Natural killer cell treated with Interleukin-12 subunit alpha and Interleukin-12 subunit beta and Interleukin-15 and Interleukin-18, amount 100 ng/mL, for 72 hours (primary cell): Measurements from ENCODE around the gene PSORS1C2. TPM values are rescaled to one million over a fixed set of nuclear protein-coding genes. Genes with fewer than 3 reads are reported as not detected.
A peak's percentile ranks its signal among the peaks of the same experiment; 100 is the strongest.

ENCODE experiments used
- ATAC-seq, 2 donors: fragments of 150-1000 bp; cut with Tn5 transposase in 1 of 2; sonication (Bioruptor Pico), chemical (Tn5 transposase) in 1 of 2; 2 replicates each; pipeline ENCODE4 v1.10.0; 2021
- DNase-seq: peaks from one replicate; pipeline ENCODE4 v3.0.0; 2022; ENCODE audit warnings: low spot score
- H3K27ac Mint-ChIP-seq, 2 donors: 1 replicate in 1 of 2; 2 replicates in 1 of 2; pipeline ENCODE4 v1.8.0; 2022; ENCODE audit warnings: mixed read lengths in 2 of 2, mild to moderate bottlenecking in 1 of 2, moderate library complexity in 1 of 2
- H3K27me3 Mint-ChIP-seq, 2 donors: 1 replicate in 1 of 2; 2 replicates in 1 of 2; pipeline ENCODE4 v1.8.0; 2022; ENCODE audit warnings: mixed read lengths in 2 of 2
- H3K36me3 Mint-ChIP-seq: one replicate; pipeline ENCODE4 v1.8.0; 2022; ENCODE audit warnings: mixed read lengths
- H3K4me1 Mint-ChIP-seq, 2 donors: 1 replicate in 1 of 2; 2 replicates in 1 of 2; pipeline ENCODE4 v1.8.0; 2022; ENCODE audit warnings: low read depth in 2 of 2, mixed read lengths in 2 of 2, mild to moderate bottlenecking in 1 of 2
- H3K4me3 Mint-ChIP-seq: one replicate; pipeline ENCODE4 v1.8.0; 2022; ENCODE audit warnings: mixed read lengths
- H3K9me3 Mint-ChIP-seq: 2 replicates; pipeline ENCODE4 v1.8.0; 2022; ENCODE audit warnings: mixed read lengths
- total RNA-seq, 2 donors: library from RNA; stranded (reverse); gene quantifications; one replicate each; pipeline ENCODE4 v1.2.3, GENCODE V29; 2022

The PSORS1C2 gene
- total RNA-seq, 2 donors from 2014 or later = not detected

DNA sequence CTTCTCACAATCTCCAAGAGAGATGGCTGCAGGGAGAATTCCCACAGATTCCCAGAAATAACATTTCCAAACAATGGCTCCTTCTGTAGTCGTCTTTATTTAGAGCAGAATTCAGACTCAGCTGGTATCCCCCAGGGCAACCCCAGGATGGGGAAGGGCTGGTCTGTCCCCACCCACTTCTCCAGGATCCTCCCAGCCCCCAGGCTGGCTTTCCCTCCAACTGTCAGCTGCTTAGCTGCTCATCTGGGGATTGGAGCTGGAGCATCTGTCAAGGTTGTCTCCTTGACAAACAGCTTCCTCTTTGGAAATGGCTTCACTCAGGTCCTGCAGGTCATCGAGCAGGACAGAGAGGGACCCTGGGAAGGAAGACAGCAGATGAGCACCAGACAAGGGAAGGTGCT is 3.5 kb upstream of the PSORS1C2 start:
- Mint-ChIP-seq H3K4me1 (peaks cover 5% of the 10 kb centered on the region in 2 donors), H3K27ac (no peak overlapping the region), H3K36me3 (no peaks in the 10 kb centered on the region), H3K9me3 (no peaks in the 10 kb centered on the region), H3K27me3 (peaks cover 0 to 4% of the 10 kb centered on the region in 2 donors), H3K4me3 (no peak overlapping the region)
- ATAC-seq (no peak), DNase-seq (no peak)

DNA sequence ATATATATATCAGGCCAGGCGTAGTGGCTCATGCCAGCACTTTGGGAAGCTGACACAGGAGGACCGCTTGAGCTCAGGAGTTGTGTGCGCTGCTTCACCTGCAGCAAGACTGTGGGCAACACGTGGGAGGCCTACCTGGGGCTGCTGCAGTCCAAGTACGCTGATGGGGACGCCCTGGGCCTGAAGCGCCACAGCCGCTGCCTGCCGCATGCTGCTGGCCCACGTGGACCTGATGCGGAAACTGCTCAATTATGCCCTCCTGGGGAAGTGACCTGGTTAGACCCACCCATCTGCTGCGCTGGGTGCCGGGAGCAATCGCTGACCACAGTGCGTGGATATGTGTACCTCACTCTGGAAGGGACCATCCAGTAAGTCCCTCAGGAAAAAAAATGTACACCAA is 1.8 kb upstream of the PSORS1C2 start:
- no peak overlapping the region for H3K27ac Mint-ChIP-seq
- no peak overlapping the region for H3K4me3 Mint-ChIP-seq
- peaks cover 5 to 6% of the 10 kb centered on the region in 2 donors for H3K4me1 Mint-ChIP-seq
- no peaks in the 10 kb centered on the region for H3K9me3 Mint-ChIP-seq
- H3K36me3 Mint-ChIP-seq = no peaks in the 10 kb centered on the region
- peaks cover 0 to 4% of the 10 kb centered on the region in 2 donors for H3K27me3 Mint-ChIP-seq
- DNase-seq = no peak
- ATAC-seq = no peak

DNA sequence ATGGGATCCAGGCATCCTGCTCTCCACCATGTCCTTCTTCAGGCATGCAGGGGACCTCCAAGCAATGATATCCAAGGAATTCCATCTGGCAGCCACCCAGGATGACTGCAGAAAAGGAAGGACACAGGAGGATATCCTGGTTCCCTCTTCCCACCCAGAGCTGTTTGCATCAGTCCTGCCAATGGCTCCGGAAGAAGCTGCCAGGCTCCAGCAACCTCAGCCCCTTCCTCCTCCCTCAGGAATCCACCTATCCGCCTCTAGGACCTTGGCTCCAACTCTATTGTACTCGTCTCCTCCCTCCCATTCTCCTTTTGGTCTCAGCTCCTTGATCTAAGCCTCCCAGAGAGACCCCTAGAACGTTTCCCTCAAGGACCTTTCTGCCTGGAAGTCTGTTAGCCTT is 733 bp upstream of the PSORS1C2 start:
- DNase-seq = no peak
- H3K27ac Mint-ChIP-seq = no peak overlapping the region
- H3K36me3 Mint-ChIP-seq = no peaks in the 10 kb centered on the region
- H3K27me3 Mint-ChIP-seq = peaks cover 0 to 4% of the 10 kb centered on the region in 2 donors
- H3K4me1 Mint-ChIP-seq = peaks cover 5 to 6% of the 10 kb centered on the region in 2 donors
- no peak for ATAC-seq
- H3K4me3 Mint-ChIP-seq = no peak overlapping the region
- no peaks in the 10 kb centered on the region for H3K9me3 Mint-ChIP-seq

DNA sequence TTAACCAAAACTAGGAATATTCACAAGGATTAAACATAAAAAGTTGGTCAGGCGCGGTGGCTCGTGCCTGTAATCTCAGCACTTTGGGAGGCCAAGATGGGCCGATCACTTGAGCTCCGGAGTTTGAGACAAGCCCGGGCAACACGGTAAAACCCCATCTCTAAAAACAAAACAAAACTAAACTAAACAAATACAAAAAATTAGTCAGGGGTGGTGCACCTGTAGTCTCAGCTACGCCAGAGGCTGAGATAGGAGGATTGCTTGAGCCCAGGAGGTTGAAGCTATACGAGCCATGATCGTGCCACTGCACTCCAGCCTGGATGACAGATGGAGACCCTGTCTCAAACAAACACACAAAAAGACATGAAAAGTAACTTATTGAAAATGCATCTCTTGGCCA is 3.2 kb downstream of the PSORS1C2 start:
- Mint-ChIP-seq H3K27me3 (peaks cover 0 to 4% of the 10 kb centered on the region in 2 donors), H3K4me1 (peaks cover 5 to 6% of the 10 kb centered on the region in 2 donors), H3K27ac (no peak overlapping the region), H3K4me3 (no peak overlapping the region), H3K36me3 (no peaks in the 10 kb centered on the region), H3K9me3 (no peaks in the 10 kb centered on the region)
- DNase-seq (no peak), ATAC-seq (no peak)

DNA sequence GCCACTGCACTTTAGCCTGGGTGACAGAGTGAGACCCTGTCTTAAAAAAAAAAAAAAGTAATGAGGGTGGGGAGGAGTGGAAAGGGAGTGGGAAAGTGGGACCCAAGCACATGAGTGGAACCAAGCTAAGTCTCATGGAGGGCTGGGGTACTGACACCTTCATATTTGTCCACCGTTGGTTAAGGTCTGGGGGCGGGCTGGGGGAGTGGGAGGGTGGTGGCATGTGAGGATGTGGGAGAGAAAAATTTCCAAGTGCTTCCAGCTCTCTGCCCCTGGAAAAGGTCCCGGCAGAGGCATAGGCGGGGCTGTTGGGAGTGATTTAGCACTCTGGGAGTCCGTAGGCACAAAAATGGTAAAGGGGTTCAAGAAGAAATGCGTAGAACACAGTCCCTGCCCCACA is 6.1 kb downstream of the PSORS1C2 start:
- DNase-seq = no peak
- H3K4me3 Mint-ChIP-seq = no peak overlapping the region
- H3K9me3 Mint-ChIP-seq = no peaks in the 10 kb centered on the region
- peaks cover 7 to 9% of the 10 kb centered on the region in 2 donors for H3K4me1 Mint-ChIP-seq
- no peak for ATAC-seq
- H3K27me3 Mint-ChIP-seq = peaks cover 5 to 15% of the 10 kb centered on the region in 2 donors
- H3K27ac Mint-ChIP-seq = no peak overlapping the region
- H3K36me3 Mint-ChIP-seq = no peaks in the 10 kb centered on the region

DNA sequence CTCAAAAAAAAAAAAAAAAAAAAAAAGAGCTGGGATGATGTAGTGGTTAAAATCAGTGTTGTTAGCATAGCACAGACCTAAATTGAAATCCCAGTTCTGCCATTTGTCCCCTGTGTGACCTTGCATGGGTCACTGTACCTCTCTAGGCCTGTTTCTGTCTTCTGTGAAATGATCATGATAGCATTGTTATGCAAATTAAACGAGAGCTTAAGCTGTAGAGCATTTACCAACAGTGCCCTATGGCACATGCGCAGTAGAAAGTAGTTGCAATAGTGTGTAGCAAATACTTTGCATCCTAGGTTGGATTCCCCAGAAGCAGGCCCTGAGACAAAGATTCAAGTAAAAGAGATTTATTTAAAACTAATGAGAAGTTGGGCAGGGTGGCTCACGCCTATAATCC is 7.3 kb downstream of the PSORS1C2 start:
- Mint-ChIP-seq H3K27ac (no peak overlapping the region), H3K9me3 (no peaks in the 10 kb centered on the region), H3K27me3 (peaks cover 7 to 15% of the 10 kb centered on the region in 2 donors), H3K4me3 (no peak overlapping the region), H3K36me3 (no peaks in the 10 kb centered on the region), H3K4me1 (peaks cover 4% of the 10 kb centered on the region in 2 donors)
- ATAC-seq (no peak), DNase-seq (no peak)

DNA sequence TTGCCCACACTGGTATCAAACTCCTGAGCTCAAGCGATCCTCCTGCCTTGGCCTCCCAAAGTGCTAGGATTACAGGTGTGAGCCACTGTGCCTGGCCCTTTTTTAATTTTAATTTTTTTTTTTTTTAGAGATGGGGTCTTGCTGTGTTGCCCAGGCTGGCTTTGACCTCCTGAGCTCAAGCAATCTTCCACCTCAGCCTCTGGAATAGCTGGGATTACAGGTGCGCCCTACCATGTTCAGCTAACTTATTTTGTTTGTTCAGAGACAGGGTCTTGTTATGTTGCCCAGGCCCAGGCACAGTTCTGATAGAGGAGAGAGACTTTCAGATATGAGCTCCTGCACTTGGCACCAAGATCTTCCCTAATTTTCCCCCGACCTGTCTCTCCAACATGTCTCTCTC is 8.1 kb downstream of the PSORS1C2 start:
- H3K36me3 Mint-ChIP-seq = no peaks in the 10 kb centered on the region
- H3K27ac Mint-ChIP-seq = no peak overlapping the region
- peaks cover 7 to 15% of the 10 kb centered on the region in 2 donors for H3K27me3 Mint-ChIP-seq
- ATAC-seq (no peak), DNase-seq (no peak)
- no peaks in the 10 kb centered on the region for H3K9me3 Mint-ChIP-seq
- no peak overlapping the region for H3K4me3 Mint-ChIP-seq
- H3K4me1 Mint-ChIP-seq = peaks cover 4% of the 10 kb centered on the region in 2 donors

DNA sequence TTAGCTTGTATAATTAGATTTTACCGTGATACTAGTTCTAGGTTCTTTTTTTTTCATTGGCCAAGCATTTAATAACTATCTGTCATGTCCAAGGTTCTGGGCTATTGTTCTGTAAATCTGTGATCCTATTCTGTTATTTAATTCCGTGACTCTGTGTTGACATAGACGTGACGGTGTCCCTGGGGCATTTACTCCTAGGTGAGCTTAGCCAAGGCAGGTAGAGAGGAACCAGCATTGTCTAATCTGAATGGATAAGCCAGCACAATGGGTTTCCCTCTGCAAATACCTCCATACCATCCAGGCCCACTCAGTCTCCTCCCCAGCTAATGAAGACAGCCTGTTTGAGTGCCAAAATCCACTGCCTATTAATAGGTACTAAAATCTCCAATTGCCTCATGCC is 9.7 kb downstream of the PSORS1C2 start:
- peaks cover 4% of the 10 kb centered on the region in 2 donors for H3K4me1 Mint-ChIP-seq
- no peak overlapping the region for H3K27ac Mint-ChIP-seq
- H3K36me3 Mint-ChIP-seq = no peaks in the 10 kb centered on the region
- H3K27me3 Mint-ChIP-seq = peaks cover 7 to 15% of the 10 kb centered on the region in 2 donors
- H3K9me3 Mint-ChIP-seq = no peaks in the 10 kb centered on the region
- DNase-seq (no peak), ATAC-seq (no peak)
- no peak overlapping the region for H3K4me3 Mint-ChIP-seq

DNA sequence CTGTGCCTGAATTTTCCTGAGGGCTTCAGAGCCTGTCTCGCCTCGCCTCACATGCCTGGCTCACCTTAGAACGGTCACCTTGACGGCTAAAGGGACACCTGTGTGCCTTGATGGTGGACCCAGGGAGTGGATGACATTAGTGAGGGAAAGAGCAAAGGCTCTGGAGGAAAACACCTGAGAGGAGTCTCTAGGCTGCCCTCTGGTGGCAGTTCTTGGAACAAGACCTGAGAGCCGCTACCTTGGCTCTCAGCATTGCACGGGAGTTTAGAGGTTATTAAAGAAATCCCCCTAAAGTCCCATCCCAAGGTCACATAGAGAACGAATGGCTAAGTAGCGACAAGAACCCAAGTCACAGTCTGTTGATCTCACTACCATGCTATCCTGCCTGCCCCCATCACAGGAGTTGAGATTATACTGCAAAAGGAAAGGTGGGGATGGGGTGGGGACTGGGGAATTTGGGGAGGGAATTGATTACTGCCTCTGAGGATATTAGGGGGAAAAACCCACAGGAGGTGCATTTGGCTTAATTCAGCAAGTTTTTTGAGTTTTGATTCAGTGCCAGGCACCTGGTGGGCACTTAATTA is 10.7 kb downstream of the PSORS1C2 start:
- Mint-ChIP-seq H3K4me3 (no peak overlapping the region), H3K36me3 (no peaks in the 10 kb centered on the region), H3K9me3 (no peaks in the 10 kb centered on the region), H3K27me3 (peaks cover 7 to 15% of the 10 kb centered on the region in 2 donors), H3K4me1 (peaks cover 4% of the 10 kb centered on the region in 2 donors), H3K27ac (no peak overlapping the region)
- ATAC-seq (peak in 1 of 2 donors; percentile 63), DNase-seq (no peak)

DNA sequence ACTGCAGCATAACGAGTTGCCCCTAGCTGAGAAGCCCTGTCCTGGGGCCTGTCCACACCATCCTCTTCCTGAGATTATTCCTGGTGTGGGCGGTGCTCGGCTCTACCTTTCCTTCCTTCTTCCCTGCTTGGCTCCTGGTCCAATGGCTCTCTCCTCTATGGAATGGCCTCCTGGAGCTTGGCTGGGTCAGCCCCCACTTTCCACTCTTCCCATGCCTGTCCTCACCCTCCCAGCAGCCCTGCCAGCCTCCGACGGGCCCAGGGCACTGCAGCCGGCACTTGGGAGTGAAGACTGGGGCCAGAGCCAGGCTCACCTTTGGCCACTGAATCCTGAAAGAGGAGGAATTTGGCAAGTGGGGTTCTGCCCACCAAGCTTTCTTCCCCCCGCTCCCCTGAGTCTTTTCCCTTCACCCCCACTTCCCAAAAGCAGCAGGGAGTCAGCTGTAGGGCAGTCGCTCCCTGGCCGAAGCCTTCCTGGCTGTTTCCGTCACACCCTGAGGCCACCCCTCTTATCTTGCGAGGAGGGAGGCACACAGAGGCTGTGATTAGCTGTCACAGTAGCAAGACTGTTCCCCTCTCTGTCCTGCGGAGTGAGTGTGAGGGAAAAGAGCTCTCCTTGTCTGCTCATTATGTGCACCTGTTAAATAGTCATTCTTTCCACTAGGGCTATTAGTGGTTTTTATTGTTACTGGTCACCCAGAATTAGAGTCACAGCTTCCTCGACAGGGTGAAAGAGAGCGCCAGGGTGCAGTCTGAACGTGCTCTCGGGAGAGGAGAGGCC is 12.3 kb downstream of the PSORS1C2 start:
- DNase-seq (no peak), ATAC-seq (no peak)
- Mint-ChIP-seq H3K4me3 (no peak overlapping the region), H3K27me3 (peaks cover 7 to 15% of the 10 kb centered on the region in 2 donors), H3K27ac (no peak overlapping the region), H3K9me3 (no peaks in the 10 kb centered on the region), H3K4me1 (peaks cover 4% of the 10 kb centered on the region in 2 donors), H3K36me3 (no peaks in the 10 kb centered on the region)

DNA sequence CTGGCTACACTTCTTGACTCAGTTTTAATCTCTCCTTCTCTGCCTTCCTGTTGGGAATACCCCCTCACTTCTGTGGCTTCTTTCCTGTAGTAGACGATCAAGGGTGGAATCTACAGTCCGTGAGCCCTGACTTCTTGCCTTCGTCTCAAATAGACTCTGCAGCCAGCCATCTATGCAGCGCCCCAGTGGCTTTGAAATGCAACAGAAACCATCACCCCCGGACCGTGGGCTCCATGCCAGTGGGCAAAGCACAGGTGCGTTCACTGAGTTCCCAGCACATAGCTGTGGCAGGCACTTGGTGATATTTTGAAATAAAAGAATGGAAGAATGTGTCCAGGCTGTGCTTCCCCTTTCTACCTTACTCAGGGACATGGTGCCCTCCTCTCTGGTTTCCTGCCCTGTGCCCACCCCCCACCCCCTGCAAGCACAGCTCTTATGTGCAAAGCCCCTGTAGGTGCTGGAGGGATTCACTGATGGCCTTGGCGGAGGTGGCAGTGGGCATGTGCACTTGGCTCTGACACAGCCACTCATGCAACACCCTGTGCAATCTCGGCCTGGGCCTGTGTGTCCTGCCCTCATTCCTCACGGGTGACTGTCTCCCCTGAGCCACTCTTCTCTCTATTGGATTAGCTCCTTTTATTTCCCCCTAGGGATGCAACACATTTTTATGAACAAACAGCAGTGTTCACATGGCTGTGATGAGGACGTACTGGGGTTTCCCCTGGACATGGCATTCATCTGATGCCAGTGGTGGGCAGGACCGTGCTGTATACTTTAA is 13.1 kb downstream of the PSORS1C2 start:
- ATAC-seq (no peak), DNase-seq (no peak)
- Mint-ChIP-seq H3K36me3 (no peaks in the 10 kb centered on the region), H3K9me3 (no peaks in the 10 kb centered on the region), H3K27ac (no peak overlapping the region), H3K4me3 (no peak overlapping the region), H3K4me1 (peaks cover 4% of the 10 kb centered on the region in 2 donors), H3K27me3 (peaks cover 7 to 15% of the 10 kb centered on the region in 2 donors)

DNA sequence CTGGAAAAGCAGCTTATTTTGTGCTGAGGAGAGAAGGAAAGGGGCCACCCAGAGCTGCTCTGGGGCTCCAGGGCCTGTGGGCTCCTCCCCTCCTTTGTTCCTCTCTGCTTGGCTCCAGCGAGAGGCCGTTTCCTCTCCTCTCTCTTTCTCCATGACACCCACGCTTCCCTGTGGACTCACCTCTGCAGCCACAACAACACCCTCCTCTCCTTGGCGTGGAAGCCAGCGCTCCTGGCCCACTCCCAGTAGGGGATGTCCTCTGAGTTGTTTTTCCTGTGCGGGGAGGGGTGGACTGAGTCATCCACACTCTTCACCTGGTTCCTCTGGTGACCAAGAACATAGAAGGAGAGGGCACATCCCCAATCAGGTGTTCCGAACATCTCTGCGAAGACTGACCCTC is 13.7 kb downstream of the PSORS1C2 start:
- Mint-ChIP-seq H3K36me3 (no peaks in the 10 kb centered on the region), H3K4me1 (peaks cover 4% of the 10 kb centered on the region in 2 donors), H3K9me3 (no peaks in the 10 kb centered on the region), H3K27ac (no peak overlapping the region), H3K27me3 (peaks cover 7 to 15% of the 10 kb centered on the region in 2 donors), H3K4me3 (no peak overlapping the region)
- DNase-seq (no peak), ATAC-seq (no peak)

DNA sequence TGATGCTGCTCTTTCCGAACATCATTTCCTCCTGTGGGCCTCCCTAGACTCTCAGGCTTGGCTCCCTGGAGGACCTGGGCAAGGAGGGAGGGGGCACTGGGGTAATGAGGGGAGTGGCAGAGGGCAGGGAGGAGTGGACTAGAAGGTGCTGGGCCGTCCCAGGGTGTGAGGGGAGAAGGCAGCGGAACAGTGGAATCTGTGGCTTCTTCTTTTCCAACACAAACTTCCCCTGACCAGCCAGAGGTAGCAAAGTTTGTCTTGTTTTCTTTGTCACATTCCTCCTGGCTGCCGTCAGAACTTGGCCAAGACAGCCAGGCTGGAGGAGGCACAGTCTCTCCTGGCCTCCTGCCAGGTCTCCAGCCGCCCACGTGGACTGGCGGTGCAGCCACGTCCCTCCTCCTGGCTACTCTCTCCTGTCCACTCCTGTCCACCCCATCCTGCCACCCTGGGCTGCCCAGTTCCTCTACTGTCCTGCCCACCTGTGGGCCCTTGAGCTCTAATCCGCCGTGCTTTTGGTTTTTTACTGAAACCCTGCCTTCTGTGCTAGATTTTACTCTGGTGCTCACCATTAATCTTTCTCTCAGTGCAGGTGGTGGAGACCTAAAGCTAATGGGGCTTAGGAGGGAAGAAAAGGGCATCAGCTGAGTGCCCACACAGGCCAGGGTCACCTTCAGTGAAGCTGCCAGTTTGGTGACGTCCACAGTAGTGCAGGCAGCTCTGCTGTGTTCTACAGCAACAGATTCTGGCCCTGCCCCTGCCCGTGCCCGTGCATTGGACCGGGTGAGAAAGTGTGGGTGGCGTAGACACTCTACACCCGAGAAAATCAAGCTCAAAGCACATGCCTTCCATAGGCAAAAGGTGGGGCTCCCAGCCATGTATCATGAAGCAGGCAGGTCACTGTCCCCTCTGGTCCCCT is 15.8 kb downstream of the PSORS1C2 start:
- no peaks in the 10 kb centered on the region for H3K36me3 Mint-ChIP-seq
- no peaks in the 10 kb centered on the region for H3K9me3 Mint-ChIP-seq
- peaks cover 9 to 11% of the 10 kb centered on the region in 2 donors for H3K27me3 Mint-ChIP-seq
- H3K4me3 Mint-ChIP-seq = no peak overlapping the region
- no peak for DNase-seq
- no peak for ATAC-seq
- peaks cover 3 to 4% of the 10 kb centered on the region in 2 donors for H3K4me1 Mint-ChIP-seq
- H3K27ac Mint-ChIP-seq = no peak overlapping the region
